A549 treated with AZD2906 at 1 μM for 4 hours (cell line): ENCODE measurements around the gene UROD. TPM values are rescaled to one million over a fixed set of nuclear protein-coding genes. Genes with fewer than 3 reads are reported as not detected.

Experiments used
- total RNA-seq: library from RNA; stranded (reverse); fragments of 200-300 nt; extraction: Qiagen RNA extraction; gene quantifications from 5 replicates; pipeline ENCODE4 v1.2.3, GENCODE V29; 2022

UROD gene
- 46.5 to 49.7 TPM (median 48.8 TPM) in 5 replicates for total RNA-seq

DNA sequence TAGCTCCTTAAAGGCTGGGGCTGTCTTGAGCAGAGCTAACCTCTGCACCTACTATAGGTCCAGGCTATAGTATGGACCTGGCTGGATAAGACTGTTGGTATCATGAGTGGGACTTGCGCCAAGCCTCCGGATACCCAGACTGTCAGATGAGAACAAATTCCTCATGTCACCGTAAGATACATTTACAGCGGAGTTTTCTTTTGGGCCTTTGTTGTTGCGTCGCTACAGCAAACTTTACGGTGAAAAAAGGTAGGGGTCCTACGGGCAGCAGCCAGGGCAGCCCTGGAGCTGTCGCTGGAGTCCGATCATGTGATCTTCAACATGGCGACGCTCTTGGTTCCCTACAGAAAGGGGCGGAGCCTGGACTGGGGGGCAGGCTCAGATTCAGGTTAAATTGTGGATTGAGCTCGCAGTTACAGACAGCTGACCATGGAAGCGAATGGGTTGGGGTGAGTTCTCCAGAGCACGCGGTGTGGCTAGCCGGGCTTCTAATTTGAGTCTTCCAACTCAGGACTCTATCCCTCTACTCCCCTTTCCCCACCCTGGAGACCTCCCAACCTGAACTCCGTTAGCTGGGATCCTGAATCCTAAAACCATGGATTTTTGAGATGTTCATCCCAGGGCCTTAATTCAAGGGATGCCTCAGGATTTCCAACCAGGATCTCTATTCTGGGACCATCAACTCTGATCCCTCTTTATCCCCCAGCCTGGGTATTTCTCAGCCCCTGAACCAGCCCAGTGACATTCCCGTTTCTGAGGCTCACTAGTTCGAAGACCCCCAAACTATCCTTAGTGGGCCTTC is at the start of gene UROD:
TSS of gene UROD (plus strand) at position 418 of the 802 bp plus-strand sequence. CDS start at position 430, 12 bp downstream.

DNA sequence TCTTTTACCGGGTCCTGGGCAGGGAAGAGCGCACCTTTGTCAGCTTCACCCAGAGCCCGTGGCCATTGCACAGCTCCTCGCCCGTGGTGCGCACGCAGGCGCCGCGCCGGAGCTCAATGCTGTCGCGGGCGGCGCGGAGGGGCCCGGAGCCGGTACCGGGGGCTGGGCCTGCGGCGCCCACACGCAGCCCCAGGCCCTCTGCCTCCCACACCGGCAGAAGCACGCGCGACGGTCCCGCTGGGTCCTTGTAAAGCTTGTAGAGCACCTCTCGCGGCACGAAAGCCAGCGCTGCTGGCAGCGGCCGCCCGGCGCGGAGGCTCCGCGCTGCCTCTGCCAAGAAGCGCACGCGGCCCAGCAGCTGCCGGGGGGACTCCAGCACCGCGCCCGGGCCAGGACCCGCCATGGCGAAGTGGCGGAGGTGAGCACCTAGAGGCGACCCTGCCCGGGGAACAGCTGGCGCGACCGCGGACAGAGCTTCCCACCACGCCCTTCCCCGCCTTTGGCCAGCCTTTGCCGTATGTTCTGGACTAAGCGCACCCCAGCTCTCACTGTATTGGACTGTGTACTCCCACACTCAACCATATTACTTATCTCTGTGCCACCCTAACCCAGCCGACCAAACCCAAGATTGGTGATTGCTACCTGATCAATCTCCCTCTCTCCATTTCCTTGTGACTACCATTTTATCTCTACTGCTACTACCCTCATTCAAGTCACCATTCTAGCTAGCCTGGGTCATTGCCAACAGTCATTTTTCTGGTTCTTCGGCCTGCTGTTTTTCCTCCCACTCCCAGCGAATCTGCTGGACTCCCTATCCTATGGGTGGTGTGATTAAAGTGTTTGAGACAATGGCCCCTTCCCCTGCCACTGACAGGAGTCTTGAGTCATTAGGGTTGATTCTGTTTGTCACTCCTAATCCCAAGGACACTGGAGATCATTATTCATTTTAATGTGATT is 921 bp upstream of the UROD start, which contains the start of gene HECTD3:
TSS of gene HECTD3 (minus strand) at position 470 of the 957 bp plus-strand sequence. CDS start at position 403, 67 bp downstream.

Other genes with a start within 250 kb of the UROD start
- 1,550 to 1,720 TPM (median 1,658 TPM) in 5 replicates for gene RPS8, start 236.7 kb upstream of the UROD start, total RNA-seq
- 0.17 to 0.37 TPM (median 0.24 TPM) in 5 replicates for gene BEST4, start 224.1 kb upstream of the UROD start, total RNA-seq
- gene PLK3, start 211.9 kb upstream of the UROD start, total RNA-seq, result 12.5 to 18.2 TPM (median 15.1 TPM) in 5 replicates
- 0.63 to 0.93 TPM (median 0.68 TPM) in 4 of 5 replicates, not detected in the other for gene DYNLT4, start 204.9 kb upstream of the UROD start, total RNA-seq
- 1.5 to 2.6 TPM (median 2.4 TPM) in 5 replicates for gene BTBD19, start 203.7 kb upstream of the UROD start, total RNA-seq
- gene PTCH2, start 169.0 kb upstream of the UROD start, total RNA-seq, result 0.11 to 0.30 TPM (median 0.23 TPM) in 5 replicates
- gene EIF2B3, start 25.7 kb upstream of the UROD start, total RNA-seq, result 15.6 to 19.8 TPM (median 16.1 TPM) in 5 replicates
- gene HECTD3, start 930 bp upstream of the UROD start, total RNA-seq, result 14.8 to 19.5 TPM (median 17.0 TPM) in 5 replicates
- 0.50 to 0.79 TPM (median 0.60 TPM) in 5 replicates for gene ZSWIM5, start 194.4 kb downstream of the UROD start, total RNA-seq